Measurements from ENCODE around the gene ACADSB. TPM values are rescaled to one million over a fixed set of nuclear protein-coding genes. Genes with fewer than 3 reads are reported as not detected.

The ACADSB gene
- polyA plus RNA-seq, 3 donors = 3.9 to 14.7 (median 7.5) TPM

DNA sequence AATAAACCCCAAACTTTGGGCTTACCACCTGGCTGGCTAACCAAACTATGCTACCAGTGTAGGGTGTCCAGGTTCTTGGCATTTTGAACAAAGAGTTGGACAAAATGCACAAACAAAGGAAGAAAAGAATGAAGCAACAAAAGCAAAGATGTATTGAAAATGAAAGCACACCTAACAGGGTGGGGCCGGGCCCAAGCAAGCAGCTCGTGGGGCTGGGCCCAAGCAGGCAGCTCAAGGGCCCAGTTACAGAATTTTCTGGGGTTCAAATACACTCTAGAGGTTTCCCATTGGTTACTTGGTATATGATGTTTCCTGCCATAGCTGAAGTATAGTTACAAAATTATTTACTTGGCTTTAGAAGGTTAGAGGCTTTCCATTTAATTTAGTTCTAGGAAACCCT, 15.7 kb downstream of the ACADSB start:
- intact Hi-C loops (cut with micrococcal nuclease) = no loop called here
- H3K4me3 Mint-ChIP-seq = no peak overlapping the region
- H3K27ac Mint-ChIP-seq = no peak overlapping the region
- Histone ChIP-seq H3K36me3 (replicated peaks in 1 of 2; ENCODE audit: control insufficient read depth in 1 of 2, insufficient read depth in 2 of 2, low read length in 2 of 2) (no peaks in the 10 kb centered on the region), H3K27me3 (ENCODE audit: control insufficient read depth in 2 of 2, insufficient read depth in 2 of 2, low read length in 2 of 2) (no peaks in the 10 kb centered on the region), H3K9ac (ENCODE audit: insufficient read depth, low read length, poor library complexity, severe bottlenecking) (no peak overlapping the region), H3K9me3 (replicated peaks in 1 of 2; ENCODE audit: control insufficient read depth in 1 of 2, insufficient read depth in 1 of 2, low read length in 2 of 2) (no peaks in the 10 kb centered on the region), H3K4me1 (ENCODE audit: control insufficient read depth in 1 of 2, insufficient read depth in 2 of 2, low read length in 2 of 2) (no peaks in the 10 kb centered on the region), H4K20me1 (ENCODE audit: insufficient read depth, low read length) (no peaks in the 10 kb centered on the region), H2AFZ (ENCODE audit: insufficient read depth, low read depth, low read length, poor library complexity, severe bottlenecking) (no peak overlapping the region), H3K4me2 (replicated peaks; ENCODE audit: extremely low read depth, low read length, poor library complexity, severe bottlenecking) (no peak overlapping the region), H3K4me3 (replicated peaks in 1 of 3; ENCODE audit: low read depth in 2 of 3, low read length in 3 of 3) (no peak overlapping the region), H3K79me2 (ENCODE audit: insufficient read depth, low read length) (no peaks in the 10 kb centered on the region), H3K27ac (ENCODE audit: low read depth in 1 of 2, low read length in 2 of 2) (no peak overlapping the region)
- no peaks in the 10 kb centered on the region for H3K36me3 Mint-ChIP-seq
- TF ChIP-seq, protein P1, sequence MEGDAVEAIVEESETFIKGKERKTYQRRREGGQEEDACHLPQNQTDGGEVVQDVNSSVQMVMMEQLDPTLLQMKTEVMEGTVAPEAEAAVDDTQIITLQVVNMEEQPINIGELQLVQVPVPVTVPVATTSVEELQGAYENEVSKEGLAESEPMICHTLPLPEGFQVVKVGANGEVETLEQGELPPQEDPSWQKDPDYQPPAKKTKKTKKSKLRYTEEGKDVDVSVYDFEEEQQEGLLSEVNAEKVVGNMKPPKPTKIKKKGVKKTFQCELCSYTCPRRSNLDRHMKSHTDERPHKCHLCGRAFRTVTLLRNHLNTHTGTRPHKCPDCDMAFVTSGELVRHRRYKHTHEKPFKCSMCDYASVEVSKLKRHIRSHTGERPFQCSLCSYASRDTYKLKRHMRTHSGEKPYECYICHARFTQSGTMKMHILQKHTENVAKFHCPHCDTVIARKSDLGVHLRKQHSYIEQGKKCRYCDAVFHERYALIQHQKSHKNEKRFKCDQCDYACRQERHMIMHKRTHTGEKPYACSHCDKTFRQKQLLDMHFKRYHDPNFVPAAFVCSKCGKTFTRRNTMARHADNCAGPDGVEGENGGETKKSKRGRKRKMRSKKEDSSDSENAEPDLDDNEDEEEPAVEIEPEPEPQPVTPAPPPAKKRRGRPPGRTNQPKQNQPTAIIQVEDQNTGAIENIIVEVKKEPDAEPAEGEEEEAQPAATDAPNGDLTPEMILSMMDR (IDR thresholded peaks at IDR 0.05) = no peak
- no peak for DNase-seq
- H3K4me1 Mint-ChIP-seq = no peaks in the 10 kb centered on the region
- no peaks in the 10 kb centered on the region for H3K27me3 Mint-ChIP-seq (ENCODE audit: low read depth in 3 of 3)
- no peaks in the 10 kb centered on the region for H3K9me3 Mint-ChIP-seq
- WGBS (ENCODE audit: insufficient coverage) = 90% methylated on average over 2 of the region's 2 CpGs

DNA sequence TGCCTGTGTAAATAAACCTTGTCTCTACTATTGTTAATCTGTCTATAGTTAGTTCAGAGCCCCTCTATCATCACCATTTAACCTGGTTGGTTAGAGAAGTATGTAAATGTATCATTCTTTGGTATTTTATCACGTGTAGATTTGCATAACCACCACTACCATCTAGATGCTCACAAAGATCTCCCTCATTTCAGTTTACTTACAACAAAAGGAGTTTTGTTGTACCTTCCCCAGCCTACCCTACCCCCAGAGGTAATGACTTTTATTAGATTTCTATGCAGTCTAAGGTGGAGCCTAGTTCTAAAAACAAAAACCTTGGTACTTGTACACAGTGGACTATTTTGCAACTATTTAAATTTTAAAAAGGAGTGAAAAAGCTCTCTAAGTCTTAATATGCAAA, 17.5 kb downstream of the ACADSB start:
- no peaks in the 10 kb centered on the region for H3K9me3 ChIP-seq (replicated peaks in 1 of 2; ENCODE audit: control insufficient read depth in 1 of 2, insufficient read depth in 1 of 2, low read length in 2 of 2)
- H4K20me1 ChIP-seq (ENCODE audit: insufficient read depth, low read length) = no peaks in the 10 kb centered on the region
- no peak overlapping the region for H2AFZ ChIP-seq (ENCODE audit: insufficient read depth, low read depth, low read length, poor library complexity, severe bottlenecking)
- no peaks in the 10 kb centered on the region for H3K4me1 Mint-ChIP-seq
- no peaks in the 10 kb centered on the region for H3K27me3 ChIP-seq (ENCODE audit: control insufficient read depth in 2 of 2, insufficient read depth in 2 of 2, low read length in 2 of 2)
- WGBS (ENCODE audit: insufficient coverage) = no CpG with 5 or more reads among the region's 1 CpG
- TF ChIP-seq, protein P1 (IDR thresholded peaks at IDR 0.05) = no peak
- H3K36me3 Mint-ChIP-seq = no peaks in the 10 kb centered on the region
- H3K27me3 Mint-ChIP-seq (ENCODE audit: low read depth in 3 of 3) = no peaks in the 10 kb centered on the region
- H3K9ac ChIP-seq (ENCODE audit: insufficient read depth, low read length, poor library complexity, severe bottlenecking) = no peak overlapping the region
- H3K9me3 Mint-ChIP-seq = no peaks in the 10 kb centered on the region
- H3K4me3 Mint-ChIP-seq = no peak overlapping the region
- no peak overlapping the region for H3K27ac ChIP-seq (ENCODE audit: low read depth in 1 of 2, low read length in 2 of 2)
- H3K79me2 ChIP-seq (ENCODE audit: insufficient read depth, low read length) = no peaks in the 10 kb centered on the region
- no peak overlapping the region for H3K4me2 ChIP-seq (replicated peaks; ENCODE audit: extremely low read depth, low read length, poor library complexity, severe bottlenecking)
- intact Hi-C loops (cut with micrococcal nuclease) = no loop called here
- no peaks in the 10 kb centered on the region for H3K36me3 ChIP-seq (replicated peaks in 1 of 2; ENCODE audit: control insufficient read depth in 1 of 2, insufficient read depth in 2 of 2, low read length in 2 of 2)
- no peak overlapping the region for H3K27ac Mint-ChIP-seq
- H3K4me1 ChIP-seq (ENCODE audit: control insufficient read depth in 1 of 2, insufficient read depth in 2 of 2, low read length in 2 of 2) = no peaks in the 10 kb centered on the region
- DNase-seq = no peak
- no peak overlapping the region for H3K4me3 ChIP-seq (replicated peaks in 1 of 3; ENCODE audit: low read depth in 2 of 3, low read length in 3 of 3)

All from CD14-positive monocyte (primary cell).